SW 1271 (cell line): ENCODE measurements around the gene CHRM2.

Experiments
- DNase-seq, 2 experiments: peaks; one replicate each; lab custom pipeline; 2025; lab: John Stamatoyannopoulos, UW

Gene CHRM2

GRCh38 chr7:136894789-136895188 lies 26.3 kb downstream of the CHRM2 start:
- DNase-seq = no peak

GRCh38 chr7:136897676-136898075 lies 29.2 kb downstream of the CHRM2 start:
- no peak for DNase-seq

GRCh38 chr7:136900005-136900404 lies 31.6 kb downstream of the CHRM2 start:
- no peak for DNase-seq

GRCh38 chr7:136910771-136911170 lies 42.3 kb downstream of the CHRM2 start:
- DNase-seq = no peak

GRCh38 chr7:136911344-136911743 lies 42.9 kb downstream of the CHRM2 start:
- DNase-seq = no peak

GRCh38 chr7:136912339-136912738 lies 43.9 kb downstream of the CHRM2 start:
- DNase-seq = no peak

GRCh38 chr7:136914016-136914415 lies 45.6 kb downstream of the CHRM2 start:
- DNase-seq = no peak

GRCh38 chr7:136919820-136920219 lies 51.4 kb downstream of the CHRM2 start:
- no peak for DNase-seq

GRCh38 chr7:136923111-136923667 lies 54.7 kb downstream of the CHRM2 start:
- no peak for DNase-seq

GRCh38 chr7:136925044-136925443 lies 56.6 kb downstream of the CHRM2 start:
- DNase-seq = no peak

GRCh38 chr7:136925556-136925955 lies 57.1 kb downstream of the CHRM2 start:
- DNase-seq = no peak

GRCh38 chr7:136931169-136931867 lies 62.9 kb downstream of the CHRM2 start:
- no peak for DNase-seq

- DNase-seq = no peak
Observed at GRCh38 chr7:136937436-136937835, 69.0 kb downstream of the CHRM2 start.

- no peak for DNase-seq
Observed at GRCh38 chr7:136938476-136938875, 70.0 kb downstream of the CHRM2 start.

GRCh38 chr7:136940122-136940521 lies 71.7 kb downstream of the CHRM2 start:
- DNase-seq = no peak

- no peak for DNase-seq
Observed at GRCh38 chr7:136940917-136941316, 72.5 kb downstream of the CHRM2 start.

- no peak for DNase-seq
Observed at GRCh38 chr7:136941816-136942215, 73.4 kb downstream of the CHRM2 start.

- no peak for DNase-seq
Observed at GRCh38 chr7:136942401-136942800, 73.9 kb downstream of the CHRM2 start.

GRCh38 chr7:136942994-136943393 lies 74.5 kb downstream of the CHRM2 start:
- no peak for DNase-seq

- no peak for DNase-seq
Observed at GRCh38 chr7:136947347-136947746, 78.9 kb downstream of the CHRM2 start.

GRCh38 chr7:136950331-136950730 lies 81.9 kb downstream of the CHRM2 start:
- DNase-seq = no peak

GRCh38 chr7:136953386-136953785 lies 84.9 kb downstream of the CHRM2 start:
- DNase-seq = no peak

GRCh38 chr7:136956232-136956631 lies 87.8 kb downstream of the CHRM2 start:
- no peak for DNase-seq

- no peak for DNase-seq
Observed at GRCh38 chr7:136956671-136957070, 88.2 kb downstream of the CHRM2 start.
